ENCODE results near the gene HPN.
"Not testable (repeated sequence)": the region's sequence is repeated elsewhere in the genome, so short reads cannot be mapped to it uniquely, and the experiment has no call there.

The HPN gene

GRCh38 chr19:35041548-35042055 lies at the start of gene HPN:
HPN (plus strand) TSS chr19:35041721; CDS start chr19:35042507, 786 bp downstream.
- no peak for DNase-seq

GRCh38 chr19:34992582-34992981 lies 48.9 kb upstream of the HPN start:
- not testable (repeated sequence) for DNase-seq, ATAC-seq

More at GRCh38 chr19:35041548-35042055, at the start of gene HPN:
- no peak for ATAC-seq

- ATAC-seq (no peak), DNase-seq (no peak)
These were observed 47.3 kb upstream of the HPN start for GRCh38 chr19:34994286-34994642.

- ATAC-seq (no peak), DNase-seq (no peak)
These were observed 46.6 kb upstream of the HPN start for GRCh38 chr19:34994643-34995541.

- DNase-seq, result no peak
- no peak for ATAC-seq
These were observed 46.0 kb upstream of the HPN start for GRCh38 chr19:34995551-34995950.

- peak; percentile 24 for DNase-seq
- ATAC-seq, result no peak
These were observed 44.4 kb upstream of the HPN start for GRCh38 chr19:34997071-34997617.

- not testable (repeated sequence) for ATAC-seq, DNase-seq
These were observed 43.3 kb upstream of the HPN start for GRCh38 chr19:34998224-34998623.

- DNase-seq, result peak; percentile 44
- no peak for ATAC-seq
These were observed 42.6 kb upstream of the HPN start for GRCh38 chr19:34998777-34999497.

- peak; percentile 87 for DNase-seq
- ATAC-seq, result peak; percentile 66
These were observed 41.8 kb upstream of the HPN start, which contains the start of gene GRAMD1A for GRCh38 chr19:34999498-35000337. GRAMD1A (plus strand) TSS chr19:35000323; CDS start chr19:35000479, 156 bp downstream.

GRCh38 chr19:35000338-35000646 lies 41.2 kb upstream of the HPN start:
- ATAC-seq (no peak), DNase-seq (no peak)

GRCh38 chr19:35000647-35001501 lies 40.6 kb upstream of the HPN start:
- DNase-seq, result peak; percentile 67
- ATAC-seq, result peak; percentile 40

GRCh38 chr19:35002037-35002535 lies 39.4 kb upstream of the HPN start:
- ATAC-seq (no peak), DNase-seq (no peak)

- DNase-seq, result no peak
- no peak for ATAC-seq
These were observed 36.8 kb upstream of the HPN start for GRCh38 chr19:35004517-35005255.

GRCh38 chr19:35005256-35005977 lies 36.1 kb upstream of the HPN start:
- DNase-seq (no peak), ATAC-seq (no peak)

GRCh38 chr19:35006007-35006341 lies 35.5 kb upstream of the HPN start:
- not testable (repeated sequence) for DNase-seq, ATAC-seq

- no peak for ATAC-seq
- no peak for DNase-seq
These were observed 35.1 kb upstream of the HPN start for GRCh38 chr19:35006342-35006998.

- ATAC-seq (no peak), DNase-seq (no peak)
These were observed 34.5 kb upstream of the HPN start for GRCh38 chr19:35006999-35007365.

- not testable (repeated sequence) for ATAC-seq
These were observed 34.1 kb upstream of the HPN start for GRCh38 chr19:35007427-35007826.

GRCh38 chr19:35008891-35009341 lies 32.6 kb upstream of the HPN start:
- no peak for ATAC-seq
- DNase-seq, result no peak

More at GRCh38 chr19:35007427-35007826, 34.1 kb upstream of the HPN start:
- DNase-seq, result not testable (repeated sequence)

Measured in stimulated activated naive CD8-positive, alpha-beta T cell treated with anti-CD3 and anti-CD28 coated beads, Interleukin-15, Interleukin-2, amounts not matched to agents 100 U/mL and 50 U/mL, for 24 hours (primary cell).